Endothelial cell of umbilical vein (primary cell): Measurements from ENCODE around the gene PKD2. TPM values are rescaled to one million over a fixed set of nuclear protein-coding genes. Genes with fewer than 3 reads are reported as not detected.

ENCODE experiments used
- Bru-seq: library from RNA; stranded (reverse); fragments of 400-500 nt; gene quantifications from one replicate; lab custom pipeline; 2021; lab: Mats Ljungman, UMichigan
- BruChase-seq, 2 experiments: library from RNA; stranded (reverse); fragments of 400-500 nt; gene quantifications; one replicate each; lab custom pipeline; 2021; lab: Mats Ljungman, UMichigan
- BruUV-seq: library from RNA; stranded (reverse); fragments of 400-500 nt; replicated peaks from 2 replicates; lab custom pipeline; 2021; lab: Mats Ljungman, UMichigan
- CTCF ChIA-PET: fragments of 300-600, 350-600 bp; sonication (Branson Sonifier 250); formaldehyde crosslinking; loops from one replicate; lab custom pipeline; 2021; ENCODE audit warnings: antibody characterized with exemption, inconsistent platforms; lab: Charles Lee
- POLR2A ChIA-PET: fragments of 300-600, 350-600 bp; sonication (Branson Sonifier 250); formaldehyde crosslinking; loops from one replicate; lab custom pipeline; 2021; ENCODE audit warnings: antibody characterized with exemption, inconsistent platforms; lab: Charles Lee
- DNase-seq: peaks from one replicate; pipeline ENCODE4 v3.0.0-alpha.2; 2011; ENCODE audit warnings: low read depth, low spot score
- FAIRE-seq: peaks from 2 replicates; lab custom pipeline; 2011; peaks lifted over from hg19 to GRCh38; lab: Jason Lieb, UNC
- H2AFZ ChIP-seq: 2 replicates; pipeline ENCODE4 v1.6.0; 2012; ENCODE audit warnings: low read depth, low read length, control low read depth, inconsistent platforms
- H3K27ac ChIP-seq: 2 replicates; pipeline ENCODE4 v1.5.1; 2011; ENCODE audit warnings: low read depth, mild to moderate bottlenecking, control low read depth, low read length, moderate library complexity; ENCODE audit not compliant: insufficient read depth
- H3K27me3 ChIP-seq, 2 experiments: 2 replicates each; pipeline versions ENCODE4 v1.6.0 to v1.6.1; 2011; ENCODE audit warnings: low read length in 2 of 2, mixed read lengths in 1 of 2; ENCODE audit not compliant: control insufficient read depth in 2 of 2, insufficient read depth in 2 of 2
- H3K36me3 ChIP-seq, 2 experiments: 2 replicates in 1 of 2; 3 replicates in 1 of 2; pipeline ENCODE4 v1.5.1; 2011; ENCODE audit warnings: low read length in 2 of 2, mild to moderate bottlenecking in 1 of 2, moderate library complexity in 1 of 2; ENCODE audit not compliant: control insufficient read depth in 2 of 2, insufficient read depth in 2 of 2; ENCODE audit errors: extremely low read depth in 1 of 2
- H3K4me1 ChIP-seq: 3 replicates; pipeline ENCODE4 v1.5.1; 2011; ENCODE audit warnings: mild to moderate bottlenecking, low read length; ENCODE audit not compliant: control insufficient read depth, insufficient read depth; ENCODE audit errors: extremely low read depth
- H3K4me2 ChIP-seq: 2 replicates; pipeline ENCODE4 v1.6.1; 2011; ENCODE audit warnings: low read length, control low read depth, mixed read lengths; ENCODE audit not compliant: insufficient read depth
- H3K4me3 ChIP-seq, 3 experiments: fragments of 200-600 bp in 1 of 3; sonication (generic), shearing (Covaris generic) in 1 of 3; replicated peaks in 1 of 3; 2 replicates each; pipeline ENCODE4 v1.5.1; 2011 to 2016; ENCODE audit warnings: control low read depth in 3 of 3, low read length in 3 of 3, mild to moderate bottlenecking in 2 of 3, inconsistent platforms in 1 of 3, low read depth in 1 of 3, moderate library complexity in 1 of 3; ENCODE audit not compliant: insufficient read depth in 1 of 3
- H3K79me2 ChIP-seq: 2 replicates; pipeline ENCODE4 v1.6.0; 2012; ENCODE audit warnings: low read length, inconsistent platforms; ENCODE audit not compliant: control insufficient read depth, insufficient read depth
- H3K9ac ChIP-seq: replicated peaks from 2 replicates; pipeline ENCODE3; 2011; ENCODE audit warnings: low read length, control low read depth; ENCODE audit not compliant: insufficient read depth; ENCODE audit errors: extremely low read depth
- H3K9me1 ChIP-seq: replicated peaks from 3 replicates; pipeline ENCODE4 v1.6.0; 2011; ENCODE audit warnings: mild to moderate bottlenecking, low read length; ENCODE audit not compliant: control insufficient read depth, insufficient read depth; ENCODE audit errors: extremely low read depth
- H3K9me3 ChIP-seq: replicated peaks from 2 replicates; pipeline ENCODE4 v1.5.1; 2012; ENCODE audit warnings: low read length, inconsistent platforms; ENCODE audit not compliant: control insufficient read depth, insufficient read depth
- H4K20me1 ChIP-seq: replicated peaks from 2 replicates; pipeline ENCODE3; 2011; ENCODE audit warnings: mild to moderate bottlenecking, low read length; ENCODE audit not compliant: control insufficient read depth, insufficient read depth; ENCODE audit errors: extremely low read depth
- FOS ChIP-seq: IDR thresholded peaks from 2 replicates; pipeline ENCODE4 v1.6.1; 2011; ENCODE audit warnings: mild to moderate bottlenecking, low read length, moderate library complexity, borderline replicate concordance; ENCODE audit not compliant: insufficient read depth
- JUN ChIP-seq: IDR thresholded peaks from 2 replicates; pipeline ENCODE4 v1.6.1; 2011; ENCODE audit warnings: borderline replicate concordance, low read depth; ENCODE audit not compliant: insufficient read length, insufficient read depth
- MYC ChIP-seq: IDR thresholded peaks from one replicate; pipeline ENCODE4 v1.6.1; 2011; ENCODE audit warnings: mild to moderate bottlenecking, low read depth, low read length
- POLR2A ChIP-seq: IDR thresholded peaks from 2 replicates; pipeline ENCODE4 v1.6.1; 2012; ENCODE audit warnings: low read depth, mild to moderate bottlenecking, control low read depth, low read length
- POLR2AphosphoS5 ChIP-seq: IDR thresholded peaks from 2 replicates; pipeline ENCODE4 v1.6.1; 2012; ENCODE audit warnings: low read depth, mild to moderate bottlenecking, control low read depth, low read length, moderate library complexity; ENCODE audit not compliant: insufficient read depth
- dilution Hi-C: fragments of 300-500 bp; cut with MboI; formaldehyde crosslinking; loops from one replicate; pipeline ENCODE4 v1.15.0; 2019; ENCODE audit warnings: low sequenced_read_pairs; ENCODE audit not compliant: extremely low pct_ligation_motif_present
- intact Hi-C: fragments of 100-400 bp; cut with micrococcal nuclease; formaldehyde crosslinking; loops from one replicate; pipeline ENCODE4 v1.10.0; 2022
- long read RNA-seq: library from polyadenylated mRNA; stranded (forward); transcript quantifications from one replicate; pipeline ENCODE4 v2.0.0, GENCODE V29; 2021
- polyA minus RNA-seq, 3 experiments: library from RNA; depleted of rRNA, polyadenylated mRNA; stranded (reverse); fragments of >200 nt; gene quantifications; 1 replicate in 1 of 3; 2 replicates in 2 of 3; pipeline ENCODE4 v1.2.3, GENCODE V29; 2011
- polyA plus RNA-seq, 4 experiments: library from polyadenylated mRNA; depleted of rRNA in 3 of 4; stranded (reverse) in 3 of 4; unstranded in 1 of 4; fragments of >200 nt; gene quantifications; 2 replicates each; pipeline versions ENCODE4 v1.2.1 to v1.2.3, GENCODE V29; 2011 to 2012; ENCODE audit warnings: missing spikeins in 1 of 4
- total RNA-seq: library from RNA; stranded (reverse); gene quantifications from 2 replicates; pipeline ENCODE4 v1.2.3, GENCODE V29; 2021

PKD2 gene
- total RNA-seq: 27.0 and 33.5 TPM in 2 replicates
- 15.2 and 23.1 TPM in 2 replicates for polyA plus RNA-seq
- polyA plus RNA-seq (2011; cell fraction: cytosol; rRNA removed): 17.7 and 18.4 TPM in 2 replicates
- 114 and 154 TPM in 2 replicates for polyA plus RNA-seq (2011; cell fraction: nucleus; rRNA removed)
- 19.0 and 19.3 TPM in 2 replicates for polyA plus RNA-seq (2012)
- polyA minus RNA-seq: 69.5 and 73.2 TPM in 2 replicates
- 4.4 TPM for polyA minus RNA-seq (2011; cell fraction: cytosol; rRNA and poly(A)+ RNA removed)
- polyA minus RNA-seq (2011; cell fraction: nucleus; rRNA and poly(A)+ RNA removed): 71.2 and 90.9 TPM in 2 replicates
- percentile 90 among the genes with signal in this experiment for Bru-seq, nascent RNA
- BruChase-seq, experiment 1, labeled RNA remaining after a 6-hour chase: percentile 81 among the genes with signal in this experiment
- percentile 94 among the genes with signal in this experiment for BruChase-seq, experiment 2, labeled RNA remaining after a 2-hour chase
- long read RNA-seq, full-length matches to known transcripts: 20 of 58 reads
- long read RNA-seq, partial matches to known transcripts: 18 of 58 reads
- long read RNA-seq, other reads (novel, unspliced or antisense): 20 of 58 reads

DNA sequence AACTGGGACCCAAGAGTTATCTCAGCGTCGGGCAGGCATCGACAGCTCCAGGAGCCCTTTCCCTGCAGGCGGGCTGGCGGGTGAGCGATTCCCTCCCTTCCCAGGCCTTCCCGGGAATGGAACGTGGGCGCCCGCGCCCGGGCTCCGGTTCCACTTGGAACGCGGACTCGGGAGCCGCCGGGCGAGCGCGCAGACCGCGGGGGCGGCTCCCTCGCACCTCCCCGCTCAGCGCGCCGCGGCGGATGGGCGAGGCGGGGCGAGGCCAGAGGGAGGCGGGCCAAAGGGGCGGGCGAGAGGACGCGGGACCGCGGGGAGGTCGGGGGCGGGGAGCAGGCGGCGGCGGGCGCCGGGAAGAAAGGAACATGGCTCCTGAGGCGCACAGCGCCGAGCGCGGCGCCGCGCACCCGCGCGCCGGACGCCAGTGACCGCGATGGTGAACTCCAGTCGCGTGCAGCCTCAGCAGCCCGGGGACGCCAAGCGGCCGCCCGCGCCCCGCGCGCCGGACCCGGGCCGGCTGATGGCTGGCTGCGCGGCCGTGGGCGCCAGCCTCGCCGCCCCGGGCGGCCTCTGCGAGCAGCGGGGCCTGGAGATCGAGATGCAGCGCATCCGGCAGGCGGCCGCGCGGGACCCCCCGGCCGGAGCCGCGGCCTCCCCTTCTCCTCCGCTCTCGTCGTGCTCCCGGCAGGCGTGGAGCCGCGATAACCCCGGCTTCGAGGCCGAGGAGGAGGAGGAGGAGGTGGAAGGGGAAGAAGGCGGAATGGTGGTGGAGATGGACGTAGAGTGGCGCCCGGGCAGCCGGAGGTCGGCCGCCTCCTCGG is at the start of gene PKD2:
PKD2 (plus strand) TSS at position 332 of the 818 bp plus-strand sequence; CDS start at position 431, 99 bp downstream.
- Histone ChIP-seq H3K79me2 (peaks cover 44% of the 10 kb centered on the region), H3K4me1 (peaks cover 23% of the 10 kb centered on the region), H3K4me2 (peak within 1 kb of the TSS; percentile 86), H3K27ac (peak within 1 kb of the TSS; percentile 68), H3K9me1 (no peaks in the 10 kb centered on the region), H3K9me3 (no peaks in the 10 kb centered on the region), H3K27me3 (no peaks in the 10 kb centered on the region), H3K9ac (peak within 1 kb of the TSS; percentile 93), H4K20me1 (no peaks in the 10 kb centered on the region), H3K36me3 (no peaks in the 10 kb centered on the region), H2AFZ (peak within 1 kb of the TSS; percentile 79), H3K4me3 (peak within 1 kb of the TSS; percentile 66 to 89 (median 88))
- ChIA-PET POLR2A (no interaction called here), CTCF (interaction anchor here (0.7 to 1.7 kb wide), 2 partner anchors 26 to 155 kb away, joined by 3 to 8 read pairs; no protein-coding TSS in a partner anchor)
- dilution Hi-C loops (no loop called here), intact Hi-C loops (loop anchor here (1.0 to 5.0 kb wide), 3 partner anchors 11 to 100 kb away; no protein-coding TSS in a partner anchor)
- peak; percentile 73 for DNase-seq
- no TSS peak for BruUV-seq
- FAIRE-seq: peak; percentile 59
- no peak for TF ChIP-seq JUN
- TF ChIP-seq POLR2AphosphoS5: peak; percentile 75
- TF ChIP-seq POLR2A: peak; percentile 82

DNA sequence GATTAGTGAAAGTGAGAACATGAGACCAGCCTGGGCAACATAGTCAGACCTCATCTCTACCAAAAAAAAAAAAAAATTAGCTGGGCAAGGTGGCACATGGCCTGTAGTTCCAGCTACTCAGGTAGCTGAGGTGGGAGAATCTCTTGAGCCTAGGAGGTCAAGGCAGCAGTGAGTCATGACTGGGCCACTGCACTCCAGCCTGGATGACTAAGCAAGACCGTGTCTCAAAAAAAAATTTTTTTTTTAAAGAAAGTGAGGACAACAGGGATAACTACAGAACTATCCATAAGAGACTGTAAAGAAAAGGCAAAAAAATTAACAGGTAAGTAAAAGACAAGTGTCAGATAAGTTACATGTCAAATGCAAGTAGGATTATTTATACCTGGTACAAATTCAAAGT is 45.4 kb upstream of the PKD2 start:
- intact Hi-C loops (no loop called here), dilution Hi-C loops (no loop called here)
- no peaks in the 10 kb centered on the region for H3K9me1 ChIP-seq
- TF ChIP-seq FOS: peak; percentile 67
- TF ChIP-seq MYC: no peak
- no peaks in the 10 kb centered on the region for H3K9me3 ChIP-seq
- no peaks in the 10 kb centered on the region for H3K27me3 ChIP-seq
- peak; percentile 14 for DNase-seq
- no TSS peak for BruUV-seq
- no peaks in the 10 kb centered on the region for H4K20me1 ChIP-seq
- no peaks in the 10 kb centered on the region for H3K36me3 ChIP-seq
- POLR2A ChIA-PET: no interaction called here
- no peak overlapping the region for H3K4me3 ChIP-seq
- H3K4me2 ChIP-seq: no peak overlapping the region
- no peak overlapping the region for H3K27ac ChIP-seq
- peak; percentile 33 for FAIRE-seq
- no peak overlapping the region for H2AFZ ChIP-seq
- CTCF ChIA-PET: interaction anchor here (1.0 to 1.7 kb wide), 3 partner anchors 10 to 250 kb away, joined by 3 to 6 read pairs (median 4); no protein-coding TSS in a partner anchor
- no peak overlapping the region for H3K9ac ChIP-seq
- no peaks in the 10 kb centered on the region for H3K79me2 ChIP-seq
- H3K4me1 ChIP-seq: no peaks in the 10 kb centered on the region
